Liver (tissue), 9 donors: ENCODE measurements around the gene ZNF555. TPM values are rescaled to one million over a fixed set of nuclear protein-coding genes. Genes with fewer than 3 reads are reported as not detected.
"Not testable (repeated sequence)": the region's sequence is repeated elsewhere in the genome, so short reads cannot be mapped to it uniquely, and the experiment has no call there.

Experiments used
- DNase-seq: peaks from one replicate; pipeline ENCODE4 v3.0.0-alpha.2; 2017; ENCODE audit warnings: low spot score
- H3K27ac ChIP-seq, 2 donors: one replicate each; pipeline ENCODE4 v1.7.0; 2013; ENCODE audit warnings: inconsistent platforms in 2 of 2, low read length in 2 of 2, control low read depth in 1 of 2, low read depth in 1 of 2, mild to moderate bottlenecking in 1 of 2
- H3K27me3 ChIP-seq, 4 donors: one replicate each; pipeline versions ENCODE4 v1.6.1 to v1.7.0; 2013; ENCODE audit warnings: low read length in 3 of 4, inconsistent platforms in 1 of 4, mild to moderate bottlenecking in 1 of 4, moderate library complexity in 1 of 4; ENCODE audit not compliant: control insufficient read depth in 4 of 4, insufficient read depth in 4 of 4
- H3K36me3 ChIP-seq, 4 donors: one replicate each; pipeline versions ENCODE4 v1.6.1 to v1.7.0; 2013; ENCODE audit warnings: low read length in 3 of 4, mild to moderate bottlenecking in 3 of 4, low read depth in 1 of 4, moderate library complexity in 1 of 4; ENCODE audit not compliant: control insufficient read depth in 4 of 4, insufficient read depth in 3 of 4
- H3K4me1 ChIP-seq, 4 donors: one replicate each; pipeline versions ENCODE4 v1.6.1 to v1.7.0; 2013; ENCODE audit warnings: low read length in 3 of 4, mild to moderate bottlenecking in 3 of 4, moderate library complexity in 1 of 4; ENCODE audit not compliant: control insufficient read depth in 4 of 4, insufficient read depth in 4 of 4
- H3K4me3 ChIP-seq, 3 donors: one replicate each; pipeline versions ENCODE4 v1.6.1 to v1.7.0; 2013; ENCODE audit warnings: low read length in 3 of 3, control low read depth in 1 of 3, low read depth in 1 of 3, mild to moderate bottlenecking in 1 of 3
- H3K9ac ChIP-seq, 2 donors: one replicate each; pipeline ENCODE4 v1.7.0; 2013; ENCODE audit warnings: low read length in 2 of 2, mild to moderate bottlenecking in 2 of 2, moderate library complexity in 2 of 2, control low read depth in 1 of 2, low read depth in 1 of 2
- H3K9me3 ChIP-seq, 4 donors: one replicate each; pipeline versions ENCODE4 v1.6.1 to v1.7.0; 2013; ENCODE audit warnings: low read length in 3 of 4; ENCODE audit not compliant: control insufficient read depth in 4 of 4
- ATF3 ChIP-seq: IDR thresholded peaks from 2 replicates; pipeline ENCODE4 v1.6.1; 2016; ENCODE audit warnings: antibody characterized with exemption
- CTCF ChIP-seq: fragments of 150-350 bp; IDR thresholded peaks from 2 replicates; pipeline ENCODE4 v1.5.1; 2017; ENCODE audit warnings: improper control_type of control experiment, low read depth, low read length; ENCODE audit not compliant: missing input control
- EGR1 ChIP-seq, 2 donors: IDR thresholded peaks; 2 replicates each; pipeline ENCODE4 v1.6.1; 2016 to 2018; ENCODE audit warnings: antibody characterized with exemption in 2 of 2, low read depth in 2 of 2
- FOXA2 ChIP-seq: IDR thresholded peaks from 2 replicates; pipeline ENCODE4 v1.6.1; 2016; ENCODE audit warnings: antibody characterized with exemption
- GABPA ChIP-seq, 2 donors: IDR thresholded peaks in 1 of 2; conservative IDR thresholded peaks in 1 of 2; 2 replicates each; pipeline ENCODE4 v1.6.1; 2016; ENCODE audit warnings: antibody characterized with exemption in 2 of 2, mild to moderate bottlenecking in 1 of 2, moderate library complexity in 1 of 2
- HNF4A ChIP-seq, 2 donors: conservative IDR thresholded peaks; 2 replicates each; pipeline ENCODE4 v1.6.1; 2016; ENCODE audit warnings: antibody characterized with exemption in 2 of 2, mild to moderate bottlenecking in 2 of 2
- JUND ChIP-seq, 2 donors: IDR thresholded peaks; 2 replicates each; pipeline ENCODE4 v1.6.1; 2016; ENCODE audit warnings: antibody characterized with exemption in 2 of 2
- MAX ChIP-seq: IDR thresholded peaks from 2 replicates; pipeline ENCODE4 v1.6.1; 2016; ENCODE audit warnings: antibody characterized with exemption
- RAD21 ChIP-seq, 2 donors: IDR thresholded peaks; 2 replicates each; pipeline ENCODE4 v1.6.1; 2016; ENCODE audit warnings: antibody characterized with exemption in 2 of 2, mild to moderate bottlenecking in 2 of 2
- REST ChIP-seq: IDR thresholded peaks from 2 replicates; pipeline ENCODE4 v1.6.1; 2016; ENCODE audit warnings: antibody characterized with exemption, mild to moderate bottlenecking
- SP1 ChIP-seq: IDR thresholded peaks from 2 replicates; pipeline ENCODE4 v1.6.1; 2018; ENCODE audit warnings: antibody characterized with exemption, mild to moderate bottlenecking
- YY1 ChIP-seq: IDR thresholded peaks from 2 replicates; pipeline ENCODE4 v1.6.1; 2016; ENCODE audit warnings: antibody characterized with exemption, mild to moderate bottlenecking
- ZBTB33 ChIP-seq: IDR thresholded peaks from 2 replicates; pipeline ENCODE4 v1.6.1; 2016; ENCODE audit warnings: antibody characterized with exemption
- WGBS: extraction: QIAGEN DNeasy Blood & Tissue Kit; methylation state at CpG from one replicate; pipeline ENCODE4 v1.1.7; 2013; 5-methylcytosine and 5-hydroxymethylcytosine counted together
- polyA plus RNA-seq, 2 donors: library from polyadenylated mRNA; stranded (reverse) in 1 of 2; unstranded in 1 of 2; fragments of 200-250 nt in 1 of 2; fragments of >200 nt in 1 of 2; fragmentation: Nextera tagmentation in 1 of 2; extraction: Ambion mirVana in 1 of 2; gene quantifications; one replicate each; pipeline versions ENCODE4 v1.2.1 to v1.2.3, GENCODE V29; 2013 to 2015
- total RNA-seq, 2 donors: library from RNA; depleted of rRNA; stranded (reverse); fragments of >200 nt; gene quantifications; one replicate each; pipeline ENCODE4 v1.2.3, GENCODE V29; 2014
- donor health status: healthy.
- donor health status: healthy.
- donor health status: healthy.
- donor health status: healthy.
- donor health status: healthy.

ZNF555 gene
- total and polyA plus RNA-seq, 4 donors: 1.3 to 2.8 (median 2.2) TPM

GRCh38 chr19:2872175-2872574, 30.9 kb downstream of the ZNF555 start:
- not testable (repeated sequence) for H3K9ac ChIP-seq, H3K27ac ChIP-seq, H3K4me3 ChIP-seq, H3K36me3 ChIP-seq, H3K4me1 ChIP-seq, H3K27me3 ChIP-seq, DNase-seq
- 18% methylated on average over 11 of the region's 11 CpGs for WGBS
- H3K9me3 ChIP-seq: peaks cover under 1 to 10% (median 2%) of the 10 kb centered on the region in 4 donors
- TF ChIP-seq RAD21 (IDR thresholded peaks at IDR 0.05): peak; percentile 18 to 59
- TF ChIP-seq CTCF: peak; percentile 5

- Histone ChIP-seq H3K4me3 (peak overlapping the region in 2 of 3 donors; percentile 8 to 20), H3K9me3 (peaks cover 8 to 27% (median 13%) of the 10 kb centered on the region in 4 donors), H3K36me3 (no peaks in the 10 kb centered on the region), H3K9ac (no peak overlapping the region), H3K27me3 (no peaks in the 10 kb centered on the region), H3K4me1 (no peaks in the 10 kb centered on the region), H3K27ac (no peak overlapping the region)
- no peak for DNase-seq
- 87% methylated on average over 32 of the region's 32 CpGs for WGBS
- TF ChIP-seq YY1 (no peak), ATF3 (no peak), REST (no peak), MAX (no peak), RAD21 (IDR thresholded peaks at IDR 0.05) (no peak), SP1 (no peak)
Observed at GRCh38 chr19:2877398-2878331, 36.4 kb downstream of the ZNF555 start.

- Histone ChIP-seq H3K4me1 (no peaks in the 10 kb centered on the region), H3K4me3 (no peak overlapping the region), H3K9me3 (peaks cover 0 to 5% (median 0%) of the 10 kb centered on the region in 4 donors), H3K9ac (no peak overlapping the region), H3K27ac (no peak overlapping the region), H3K36me3 (no peaks in the 10 kb centered on the region), H3K27me3 (no peaks in the 10 kb centered on the region)
- no peak for DNase-seq
- WGBS: 87% methylated on average over 14 of the region's 14 CpGs
- TF ChIP-seq JUND (IDR thresholded peaks at IDR 0.05) (no peak), RAD21 (IDR thresholded peaks at IDR 0.05) (no peak), GABPA (IDR thresholded peaks at IDR 0.05 in 1 of 2, conservative IDR thresholded peaks at IDR 0.05 in 1 of 2) (no peak), MAX (no peak), EGR1 (IDR thresholded peaks at IDR 0.05; ENCODE audit: low read depth in 2 of 2) (no peak), ZBTB33 (no peak), SP1 (no peak), HNF4A (conservative IDR thresholded peaks at IDR 0.05) (no peak), FOXA2 (no peak)
Observed at GRCh38 chr19:2883686-2884439, 42.6 kb downstream of the ZNF555 start.
